ENCODE measurements around the gene LY6G6F.

DNA sequence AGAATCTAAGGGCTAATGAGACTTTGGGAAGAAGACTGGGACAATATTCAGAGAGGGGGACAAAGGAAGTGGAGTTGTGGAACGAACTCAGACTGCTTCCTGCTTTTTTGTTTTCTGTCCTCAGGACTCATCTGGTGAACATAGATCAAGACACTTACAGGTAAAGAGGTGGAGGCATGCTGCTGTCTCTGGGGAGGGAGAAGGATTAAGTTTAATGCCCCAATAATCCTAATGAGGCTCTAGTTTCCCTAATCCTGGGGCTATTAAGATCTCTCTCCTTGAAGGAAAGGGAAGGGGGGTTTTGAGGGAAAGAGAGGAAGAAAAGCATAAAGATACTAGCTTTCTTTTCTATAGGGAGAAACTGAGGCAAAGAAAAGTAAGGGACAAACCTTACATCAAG is 37.8 kb downstream of the LY6G6F start:
- TF ChIP-seq POLR2AphosphoS5 (IDR thresholded peaks at IDR 0.05) = no peak
- TF ChIP-seq CTCF (IDR thresholded peaks at IDR 0.05) = no peak
- no peak for TF ChIP-seq EP300 (IDR thresholded peaks at IDR 0.05)
